H9 (cell line): ENCODE results near the gene ALG13. TPM values are rescaled to one million over a fixed set of nuclear protein-coding genes. Genes with fewer than 3 reads are reported as not detected.
"Not testable (repeated sequence)": the region's sequence is repeated elsewhere in the genome, so short reads cannot be mapped to it uniquely, and the experiment has no call there.

Experiments used
- DNase-seq: peaks from one replicate; pipeline ENCODE4 v3.0.0-alpha.2; 2017
- H2AFZ ChIP-seq: one replicate; pipeline ENCODE4 v1.6.1; 2013; ENCODE audit warnings: mild to moderate bottlenecking, low read length, control low read depth, moderate library complexity
- H2AK5ac ChIP-seq: 2 replicates; pipeline ENCODE4 v1.6.1; 2013; ENCODE audit warnings: low read length, control low read depth, mixed read lengths; ENCODE audit not compliant: insufficient read length
- H2BK120ac ChIP-seq: one replicate; pipeline ENCODE4 v1.6.1; 2013; ENCODE audit warnings: low read depth, mild to moderate bottlenecking, low read length, control low read depth, inconsistent platforms; ENCODE audit not compliant: poor library complexity, severe bottlenecking
- H2BK12ac ChIP-seq: 2 replicates; pipeline ENCODE4 v1.6.1; 2013; ENCODE audit warnings: low read length, control low read depth, mixed read lengths, low read depth; ENCODE audit not compliant: insufficient read length
- H2BK15ac ChIP-seq: 2 replicates; pipeline ENCODE4 v1.6.1; 2013; ENCODE audit warnings: low read depth, low read length, control low read depth
- H2BK20ac ChIP-seq: one replicate; pipeline ENCODE4 v1.6.1; 2013; ENCODE audit warnings: low read depth, mild to moderate bottlenecking, low read length, control low read depth, inconsistent platforms; ENCODE audit not compliant: poor library complexity, severe bottlenecking
- H2BK5ac ChIP-seq: 2 replicates; pipeline ENCODE4 v1.6.1; 2013; ENCODE audit warnings: low read length, control low read depth, mixed read lengths; ENCODE audit not compliant: insufficient read length
- H3K14ac ChIP-seq: 2 replicates; pipeline ENCODE4 v1.6.1; 2013; ENCODE audit warnings: low read length, control low read depth; ENCODE audit not compliant: insufficient read depth
- H3K18ac ChIP-seq: 2 replicates; pipeline ENCODE4 v1.6.1; 2013; ENCODE audit warnings: low read depth, mild to moderate bottlenecking, mixed read lengths, low read length, control low read depth; ENCODE audit not compliant: insufficient read length
- H3K23ac ChIP-seq: 2 replicates; pipeline ENCODE4 v1.6.1; 2013; ENCODE audit warnings: low read length, control low read depth, mixed read lengths, low read depth; ENCODE audit not compliant: insufficient read length
- H3K23me2 ChIP-seq: 2 replicates; pipeline ENCODE4 v1.6.1; 2013; ENCODE audit warnings: low read depth, mild to moderate bottlenecking, mixed read lengths, low read length, control low read depth; ENCODE audit not compliant: insufficient read length, poor library complexity, severe bottlenecking
- H3K27ac ChIP-seq: 2 replicates; pipeline ENCODE4 v1.5.1; 2013; ENCODE audit warnings: low read length, control low read depth, mixed read lengths, low read depth; ENCODE audit not compliant: insufficient read length
- H3K27me3 ChIP-seq: 2 replicates; pipeline ENCODE4 v1.6.1; 2013; ENCODE audit warnings: low read length, control low read depth, inconsistent platforms; ENCODE audit not compliant: insufficient read depth
- H3K4ac ChIP-seq: 2 replicates; pipeline ENCODE4 v1.6.1; 2013; ENCODE audit warnings: low read depth, mild to moderate bottlenecking, control low read depth, inconsistent platforms, low read length, moderate library complexity
- H3K4me1 ChIP-seq: 2 replicates; pipeline ENCODE4 v1.6.1; 2013; ENCODE audit warnings: low read length, control low read depth, inconsistent platforms; ENCODE audit not compliant: insufficient read depth
- H3K4me2 ChIP-seq: 2 replicates; pipeline ENCODE4 v1.6.1; 2013; ENCODE audit warnings: low read length, control low read depth, mixed read lengths; ENCODE audit not compliant: insufficient read length, insufficient read depth
- H3K56ac ChIP-seq: 2 replicates; pipeline ENCODE4 v1.6.1; 2013; ENCODE audit warnings: low read depth, mild to moderate bottlenecking, mixed read lengths, low read length, control low read depth; ENCODE audit not compliant: insufficient read length
- H3K79me1 ChIP-seq: 2 replicates; pipeline ENCODE4 v1.6.1; 2013; ENCODE audit warnings: low read depth, mild to moderate bottlenecking, moderate library complexity, low read length, control low read depth, inconsistent platforms; ENCODE audit not compliant: insufficient read depth, poor library complexity, severe bottlenecking
- H3K79me2 ChIP-seq: 2 replicates; pipeline ENCODE4 v1.6.1; 2013; ENCODE audit warnings: low read length, control low read depth, inconsistent platforms; ENCODE audit not compliant: insufficient read depth
- H3K9ac ChIP-seq: 2 replicates; pipeline ENCODE4 v1.6.1; 2013; ENCODE audit warnings: low read length, control low read depth, mixed read lengths; ENCODE audit not compliant: insufficient read length; ENCODE audit errors: extremely low read depth
- H3K9me3 ChIP-seq: one replicate; pipeline ENCODE4 v1.6.1; 2013; ENCODE audit warnings: low read depth, low read length, inconsistent platforms; ENCODE audit not compliant: control insufficient read depth
- H3T11ph ChIP-seq: one replicate; pipeline ENCODE4 v1.6.1; 2013; ENCODE audit warnings: mild to moderate bottlenecking, low read length, control low read depth, inconsistent platforms
- H4K20me1 ChIP-seq: one replicate; pipeline ENCODE4 v1.6.1; 2013; ENCODE audit not compliant: control insufficient read depth, insufficient read length, insufficient read depth
- H4K5ac ChIP-seq: 2 replicates; pipeline ENCODE4 v1.6.1; 2013; ENCODE audit warnings: low read depth, mild to moderate bottlenecking, mixed read lengths, low read length, control low read depth; ENCODE audit not compliant: insufficient read length
- H4K8ac ChIP-seq: replicated peaks from 2 replicates; pipeline ENCODE4 v1.6.1; 2013; ENCODE audit warnings: low read length, control low read depth, mixed read lengths, low read depth; ENCODE audit not compliant: insufficient read length
- H4K91ac ChIP-seq: 2 replicates; pipeline ENCODE4 v1.6.1; 2013; ENCODE audit warnings: low read depth, mild to moderate bottlenecking, moderate library complexity, mixed read lengths, low read length, control low read depth; ENCODE audit not compliant: insufficient read length
- H3K27ac Mint-ChIP-seq, 3 experiments: 2 replicates in 2 of 3; 3 replicates in 1 of 3; pipeline ENCODE4 v1.8.0; 2020 to 2021; ENCODE audit warnings: mixed read lengths in 3 of 3, mild to moderate bottlenecking in 1 of 3, moderate library complexity in 1 of 3
- H3K27me3 Mint-ChIP-seq: 2 replicates; pipeline ENCODE4 v1.8.0; 2021; ENCODE audit warnings: low read depth, mild to moderate bottlenecking, moderate library complexity, mixed read lengths
- H3K36me3 Mint-ChIP-seq, 3 experiments: 2 replicates in 2 of 3; 3 replicates in 1 of 3; pipeline ENCODE4 v1.8.0; 2020 to 2021; ENCODE audit warnings: low read depth in 3 of 3, mixed read lengths in 3 of 3; ENCODE audit not compliant: insufficient read depth in 1 of 3
- H3K4me1 Mint-ChIP-seq, 2 experiments: 2 replicates each; pipeline ENCODE4 v1.8.0; 2020; ENCODE audit warnings: mixed read lengths in 2 of 2
- H3K4me3 Mint-ChIP-seq, 2 experiments: 2 replicates in 1 of 2; 3 replicates in 1 of 2; pipeline ENCODE4 v1.8.0; 2020 to 2021; ENCODE audit warnings: mild to moderate bottlenecking in 2 of 2, mixed read lengths in 2 of 2, moderate library complexity in 1 of 2
- H3K9me3 Mint-ChIP-seq, 2 experiments: 2 replicates in 1 of 2; 3 replicates in 1 of 2; pipeline ENCODE4 v1.8.0; 2020; ENCODE audit warnings: mild to moderate bottlenecking in 2 of 2, mixed read lengths in 2 of 2, moderate library complexity in 1 of 2
- CTCF ChIP-seq: fragments of 200-600 bp; sonication (generic); conservative IDR thresholded peaks from 3 replicates; pipeline ENCODE4 v1.8.0; 2021; ENCODE audit warnings: antibody characterized with exemption, mild to moderate bottlenecking
- WGBS: extraction: QIAGEN DNeasy Blood & Tissue Kit; methylation state at CpG from one replicate; pipeline ENCODE4 v1.1.7; 2013; ENCODE audit warnings: missing lambda C conversion rate, low lambda C conversion rate, mixed read lengths; ENCODE audit not compliant: insufficient read length; ENCODE audit errors: extremely low coverage; 5-methylcytosine and 5-hydroxymethylcytosine counted together
- total RNA-seq: library from RNA; stranded (reverse); gene quantifications from 2 replicates; pipeline ENCODE4 v1.2.1, GENCODE V29; 2021

Gene ALG13
- total RNA-seq, 1 experiment from 2014 or later: 91.9 TPM

DNA sequence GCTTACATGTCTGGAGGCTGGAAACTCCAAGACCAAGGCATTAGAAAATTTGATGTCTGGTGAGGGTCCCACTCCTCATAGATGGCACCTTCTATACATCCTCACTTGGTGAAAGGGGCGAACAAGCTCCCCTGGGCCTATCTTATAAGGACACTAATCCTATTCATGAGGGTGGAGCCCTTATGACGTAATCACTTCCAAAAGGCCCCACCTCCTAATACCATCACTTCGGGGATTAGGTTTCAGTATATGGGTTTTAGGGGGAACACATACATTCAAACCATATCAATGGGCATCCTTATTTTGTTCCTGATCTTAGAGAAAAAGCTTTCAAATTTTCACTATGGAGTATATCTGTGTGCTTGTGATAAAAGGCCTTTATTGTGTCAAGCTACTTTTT lies 39.0 kb upstream of the ALG13 start:
- Histone ChIP-seq H3K27me3 (no peaks in the 10 kb centered on the region), H3T11ph (no peak overlapping the region), H3K18ac (no peak overlapping the region), H3K27ac (no peak overlapping the region), H2BK20ac (no peak overlapping the region), H3K23ac (no peak overlapping the region), H3K4me2 (no peak overlapping the region), H2BK5ac (no peak overlapping the region), H2BK120ac (no peak overlapping the region), H3K9ac (no peak overlapping the region), H3K79me1 (no peaks in the 10 kb centered on the region), H3K9me3 (no peaks in the 10 kb centered on the region), H2AFZ (no peak overlapping the region), H4K8ac (no peak overlapping the region), H2BK15ac (no peak overlapping the region), H3K79me2 (no peaks in the 10 kb centered on the region), H3K56ac (no peak overlapping the region), H4K5ac (no peak overlapping the region), H3K4me1 (no peaks in the 10 kb centered on the region), H3K23me2 (no peaks in the 10 kb centered on the region), H2BK12ac (no peak overlapping the region), H3K4ac (no peak overlapping the region), H4K20me1 (no peaks in the 10 kb centered on the region), H3K14ac (no peak overlapping the region), H4K91ac (no peak overlapping the region), H2AK5ac (no peak overlapping the region)
- H3K9me3 Mint-ChIP-seq: no peaks in the 10 kb centered on the region
- no peak overlapping the region for H3K27ac Mint-ChIP-seq
- H3K27me3 Mint-ChIP-seq: no peaks in the 10 kb centered on the region; the same call in 1 of the 2 replicates
- no CpG with 5 or more reads among the region's 3 CpGs for WGBS
- no peak overlapping the region for H3K4me3 Mint-ChIP-seq
- peaks cover 5 to 8% of the 10 kb centered on the region in 2 experiments; a peak in 2 of 4 replicates for H3K4me1 Mint-ChIP-seq
- DNase-seq: no peak
- peaks cover 0 to 5% (median 0%) of the 10 kb centered on the region in 3 experiments; a peak in 1 of 7 replicates for H3K36me3 Mint-ChIP-seq
- no peak for TF ChIP-seq CTCF

GRCh38 chrX:111645165-111645564 lies 35.8 kb upstream of the ALG13 start:
- H2BK12ac ChIP-seq, H2AK5ac ChIP-seq, H3K79me1 ChIP-seq, H3K56ac ChIP-seq, H2BK5ac ChIP-seq, H3K23ac ChIP-seq, H3K9ac ChIP-seq, H4K91ac ChIP-seq, H3K14ac ChIP-seq, H3K4ac ChIP-seq, DNase-seq, H3K4me1 Mint-ChIP-seq, H3K4me3 Mint-ChIP-seq, H3K4me2 ChIP-seq, H3K18ac ChIP-seq, H2BK120ac ChIP-seq, H2BK20ac ChIP-seq, H3K4me1 ChIP-seq, H4K5ac ChIP-seq, H3K79me2 ChIP-seq, H3K27me3 Mint-ChIP-seq, H3K27me3 ChIP-seq, H3K9me3 Mint-ChIP-seq, H2AFZ ChIP-seq, H3K27ac ChIP-seq, H3K36me3 Mint-ChIP-seq, H2BK15ac ChIP-seq, H4K8ac ChIP-seq, H3K9me3 ChIP-seq, H3T11ph ChIP-seq, H4K20me1 ChIP-seq, H3K23me2 ChIP-seq: not testable (repeated sequence)
- no CpG with 5 or more reads among the region's 3 CpGs for WGBS
- 0 out of 7 replicates have a peak overlapping the region, but pooled peaks of 1 of the 3 experiments have one; percentile 3 for H3K27ac Mint-ChIP-seq
